C4-2B (cell line): ENCODE data around the gene SERPINA5.
"Not testable (repeated sequence)": the region's sequence is repeated elsewhere in the genome, so short reads cannot be mapped to it uniquely, and the experiment has no call there.

Source experiments
- ZFX ChIP-seq: fragments of 450-650 bp; IDR thresholded peaks from 2 replicates; pipeline ENCODE4 v1.6.1; 2017
- TF ChIP-seq, protein P1 (sequence below): fragments of 450-650 bp; conservative IDR thresholded peaks from 2 replicates; pipeline ENCODE4 v1.5.1; 2017; ENCODE audit warnings: mild to moderate bottlenecking

GRCh38 chr14:94608966-94609365, 27.7 kb downstream of the SERPINA5 start:
- TF ChIP-seq, protein P1, sequence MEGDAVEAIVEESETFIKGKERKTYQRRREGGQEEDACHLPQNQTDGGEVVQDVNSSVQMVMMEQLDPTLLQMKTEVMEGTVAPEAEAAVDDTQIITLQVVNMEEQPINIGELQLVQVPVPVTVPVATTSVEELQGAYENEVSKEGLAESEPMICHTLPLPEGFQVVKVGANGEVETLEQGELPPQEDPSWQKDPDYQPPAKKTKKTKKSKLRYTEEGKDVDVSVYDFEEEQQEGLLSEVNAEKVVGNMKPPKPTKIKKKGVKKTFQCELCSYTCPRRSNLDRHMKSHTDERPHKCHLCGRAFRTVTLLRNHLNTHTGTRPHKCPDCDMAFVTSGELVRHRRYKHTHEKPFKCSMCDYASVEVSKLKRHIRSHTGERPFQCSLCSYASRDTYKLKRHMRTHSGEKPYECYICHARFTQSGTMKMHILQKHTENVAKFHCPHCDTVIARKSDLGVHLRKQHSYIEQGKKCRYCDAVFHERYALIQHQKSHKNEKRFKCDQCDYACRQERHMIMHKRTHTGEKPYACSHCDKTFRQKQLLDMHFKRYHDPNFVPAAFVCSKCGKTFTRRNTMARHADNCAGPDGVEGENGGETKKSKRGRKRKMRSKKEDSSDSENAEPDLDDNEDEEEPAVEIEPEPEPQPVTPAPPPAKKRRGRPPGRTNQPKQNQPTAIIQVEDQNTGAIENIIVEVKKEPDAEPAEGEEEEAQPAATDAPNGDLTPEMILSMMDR, result not testable (repeated sequence)
- TF ChIP-seq ZFX, result not testable (repeated sequence)
